Prostate gland (tissue), 2 donors: ENCODE data around the gene ACOX3. TPM values are rescaled to one million over a fixed set of nuclear protein-coding genes. Genes with fewer than 3 reads are reported as not detected.

Experiments used
- DNase-seq: peaks from one replicate; pipeline ENCODE4 v3.0.0-alpha.2; 2019; ENCODE audit warnings: low spot score
- H3K27ac ChIP-seq, 2 donors: fragments of 200-600 bp; sonication (generic); 2 replicates each; pipeline ENCODE4 v1.5.1; 2017 to 2019
- H3K27me3 ChIP-seq: fragments of 200-600 bp; sonication (generic); replicated peaks from 2 replicates; pipeline ENCODE4 v1.5.1; 2019; ENCODE audit not compliant: insufficient read depth
- H3K36me3 ChIP-seq, 2 donors: fragments of 200-600 bp; sonication (generic); 1 replicate in 1 of 2; 2 replicates in 1 of 2; pipeline versions ENCODE4 v1.5.1 to v1.8.1; 2017 to 2019
- H3K4me1 ChIP-seq: fragments of 200-600 bp; sonication (generic); replicated peaks from 2 replicates; pipeline ENCODE4 v1.5.1; 2019
- H3K4me3 ChIP-seq, 2 donors: fragments of 200-600 bp; sonication (generic); 2 replicates each; pipeline ENCODE4 v1.5.1; 2017 to 2019
- H3K9me3 ChIP-seq: fragments of 200-600 bp; sonication (generic); 2 replicates; pipeline ENCODE4 v1.5.1; 2017
- POLR2A ChIP-seq: fragments of 450-650 bp; IDR thresholded peaks from one replicate; pipeline ENCODE4 v1.6.1; 2016; ENCODE audit warnings: antibody characterized with exemption, mild to moderate bottlenecking
- POLR2AphosphoS5 ChIP-seq: sonication (generic); formaldehyde crosslinking; IDR thresholded peaks from one replicate; pipeline ENCODE4 v1.6.1; 2017; ENCODE audit warnings: antibody characterized with exemption
- WGBS: methylation state at CpG from one replicate; pipeline ENCODE4 v1.1.5; 2018; 5-methylcytosine and 5-hydroxymethylcytosine counted together
- intact Hi-C: fragments of 100-400 bp; cut with DNase I; formaldehyde crosslinking; loops from one replicate; pipeline ENCODE4 v1.14.2; 2022
- total RNA-seq, 2 donors: library from RNA; depleted of rRNA; stranded (reverse); fragments of >200 nt; gene quantifications; one replicate each; pipeline ENCODE4 v1.1.0, GENCODE V29; 2016
- TF ChIP-seq, protein P1 (sequence below), 4 experiments: fragments of 200-600 bp in 2 of 4; fragments of 450-650 bp in 2 of 4; sonication (generic) in 2 of 4; IDR thresholded peaks; 1 replicate in 3 of 4; 2 replicates in 1 of 4; pipeline ENCODE4 v1.5.1; 2016 to 2019; ENCODE audit warnings: antibody characterized with exemption in 4 of 4, mild to moderate bottlenecking in 2 of 4, moderate library complexity in 2 of 4

The ACOX3 gene
- total RNA-seq, 2 donors from 2014 or later, result 65.7 to 75.4 TPM

DNA sequence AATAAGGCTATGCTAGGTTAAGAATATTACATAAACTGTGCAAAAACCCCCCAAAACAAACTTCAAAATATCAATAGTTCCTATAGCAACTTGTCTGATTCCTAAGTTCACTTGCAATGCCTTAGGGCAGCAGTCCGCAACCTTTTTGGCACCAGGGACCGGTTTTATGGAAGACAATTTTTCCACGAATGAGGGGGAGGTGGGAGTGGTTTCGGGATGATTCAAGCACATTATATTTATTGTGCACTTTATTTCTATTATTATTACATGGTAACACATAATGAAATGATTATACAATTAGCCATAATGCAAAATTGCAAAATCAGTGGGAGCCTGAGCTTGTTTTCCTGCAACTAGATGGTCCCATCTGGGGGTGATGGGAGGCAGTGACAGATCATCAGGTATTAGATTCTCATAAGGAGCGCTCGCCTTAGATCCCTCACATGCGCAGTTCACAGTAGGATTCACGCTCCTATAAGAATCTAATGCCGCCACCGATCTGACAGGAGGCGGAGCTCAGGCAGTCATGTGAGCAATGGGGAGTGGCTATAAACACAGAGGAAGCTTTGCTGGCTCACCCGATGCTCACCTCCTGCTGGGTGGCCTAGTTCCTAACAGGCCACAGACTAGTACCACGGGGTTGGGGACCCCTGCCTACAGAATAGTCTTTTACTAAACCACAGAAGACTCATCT is 39.7 kb downstream of the ACOX3 start:
- 87% methylated on average over 13 of the region's 13 CpGs for WGBS
- Histone ChIP-seq H3K36me3 (peaks cover 0 to 15% of the 10 kb centered on the region in 2 donors), H3K27ac (no peak overlapping the region), H3K4me3 (no peak overlapping the region), H3K27me3 (no peaks in the 10 kb centered on the region), H3K4me1 (peaks cover 3% of the 10 kb centered on the region), H3K9me3 (no peaks in the 10 kb centered on the region)
- no peak for TF ChIP-seq POLR2A
- TF ChIP-seq, protein P1, sequence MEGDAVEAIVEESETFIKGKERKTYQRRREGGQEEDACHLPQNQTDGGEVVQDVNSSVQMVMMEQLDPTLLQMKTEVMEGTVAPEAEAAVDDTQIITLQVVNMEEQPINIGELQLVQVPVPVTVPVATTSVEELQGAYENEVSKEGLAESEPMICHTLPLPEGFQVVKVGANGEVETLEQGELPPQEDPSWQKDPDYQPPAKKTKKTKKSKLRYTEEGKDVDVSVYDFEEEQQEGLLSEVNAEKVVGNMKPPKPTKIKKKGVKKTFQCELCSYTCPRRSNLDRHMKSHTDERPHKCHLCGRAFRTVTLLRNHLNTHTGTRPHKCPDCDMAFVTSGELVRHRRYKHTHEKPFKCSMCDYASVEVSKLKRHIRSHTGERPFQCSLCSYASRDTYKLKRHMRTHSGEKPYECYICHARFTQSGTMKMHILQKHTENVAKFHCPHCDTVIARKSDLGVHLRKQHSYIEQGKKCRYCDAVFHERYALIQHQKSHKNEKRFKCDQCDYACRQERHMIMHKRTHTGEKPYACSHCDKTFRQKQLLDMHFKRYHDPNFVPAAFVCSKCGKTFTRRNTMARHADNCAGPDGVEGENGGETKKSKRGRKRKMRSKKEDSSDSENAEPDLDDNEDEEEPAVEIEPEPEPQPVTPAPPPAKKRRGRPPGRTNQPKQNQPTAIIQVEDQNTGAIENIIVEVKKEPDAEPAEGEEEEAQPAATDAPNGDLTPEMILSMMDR (IDR thresholded peaks at IDR 0.05), result no peak
- TF ChIP-seq POLR2AphosphoS5, result no peak
- intact Hi-C loops, result loop anchor here (10.0 kb wide), 1 partner anchor 226 kb away; no protein-coding TSS in a partner anchor
- DNase-seq, result no peak

DNA sequence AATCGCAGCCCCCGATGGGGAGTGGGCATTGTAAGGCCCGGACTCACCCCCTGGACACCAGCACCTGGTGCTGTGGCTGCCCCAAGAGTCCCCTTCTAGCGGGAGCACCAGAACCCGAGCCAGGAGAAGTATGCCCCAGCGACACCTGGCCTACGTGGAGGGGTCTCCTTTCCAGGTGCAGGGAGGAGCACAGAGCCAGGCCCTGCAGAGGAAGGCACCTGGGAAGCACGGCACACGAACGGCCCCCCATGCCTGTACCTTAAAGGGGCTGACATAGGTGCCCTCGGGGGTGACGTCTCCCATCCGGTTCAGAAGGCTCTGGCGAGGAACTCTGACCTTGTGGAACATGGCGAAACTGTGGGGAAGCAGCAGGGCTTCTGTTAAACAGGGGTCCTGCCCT is 41.2 kb downstream of the ACOX3 start:
- H3K27me3 ChIP-seq, result no peaks in the 10 kb centered on the region
- no peaks in the 10 kb centered on the region for H3K9me3 ChIP-seq
- no peak for TF ChIP-seq POLR2A
- TF ChIP-seq, protein P1 (IDR thresholded peaks at IDR 0.05), result no peak
- TF ChIP-seq POLR2AphosphoS5, result no peak
- 91% methylated on average over 15 of the region's 15 CpGs for WGBS
- no peak overlapping the region for H3K27ac ChIP-seq
- H3K4me1 ChIP-seq, result peaks cover 5% of the 10 kb centered on the region
- H3K36me3 ChIP-seq, result peaks cover 0 to 9% of the 10 kb centered on the region in 2 donors
- no peak for DNase-seq
- no peak overlapping the region for H3K4me3 ChIP-seq
- intact Hi-C loops, result no loop called here

DNA sequence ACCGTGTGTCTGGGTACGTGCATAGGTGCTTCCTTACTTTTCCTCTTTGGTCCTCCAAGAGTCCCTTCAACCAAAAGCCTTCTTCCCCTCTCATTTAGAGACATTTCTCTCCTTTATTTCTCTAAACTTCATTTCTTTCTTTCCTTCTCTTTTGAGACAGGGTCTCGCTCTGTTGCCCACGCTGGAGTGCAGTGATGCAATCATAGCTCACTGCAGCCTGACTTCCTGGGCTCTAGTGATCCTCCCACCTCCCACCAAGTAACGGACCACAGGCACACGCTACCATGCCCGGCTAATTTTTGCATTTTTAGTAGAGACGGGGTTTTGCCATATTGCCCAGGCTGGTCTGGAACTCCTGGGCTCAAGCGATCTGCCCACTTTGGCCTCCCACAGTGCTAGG is 42.2 kb downstream of the ACOX3 start:
- no peak overlapping the region for H3K4me3 ChIP-seq
- intact Hi-C loops, result no loop called here
- H3K9me3 ChIP-seq, result no peaks in the 10 kb centered on the region
- TF ChIP-seq, protein P1 (IDR thresholded peaks at IDR 0.05), result no peak
- no peak for TF ChIP-seq POLR2A
- TF ChIP-seq POLR2AphosphoS5, result no peak
- DNase-seq, result no peak
- peaks cover 10% of the 10 kb centered on the region for H3K4me1 ChIP-seq
- no peak overlapping the region for H3K27ac ChIP-seq
- H3K27me3 ChIP-seq, result no peaks in the 10 kb centered on the region
- H3K36me3 ChIP-seq, result peaks cover 0 to 9% of the 10 kb centered on the region in 2 donors
- WGBS, result 92% methylated on average over 9 of the region's 9 CpGs

DNA sequence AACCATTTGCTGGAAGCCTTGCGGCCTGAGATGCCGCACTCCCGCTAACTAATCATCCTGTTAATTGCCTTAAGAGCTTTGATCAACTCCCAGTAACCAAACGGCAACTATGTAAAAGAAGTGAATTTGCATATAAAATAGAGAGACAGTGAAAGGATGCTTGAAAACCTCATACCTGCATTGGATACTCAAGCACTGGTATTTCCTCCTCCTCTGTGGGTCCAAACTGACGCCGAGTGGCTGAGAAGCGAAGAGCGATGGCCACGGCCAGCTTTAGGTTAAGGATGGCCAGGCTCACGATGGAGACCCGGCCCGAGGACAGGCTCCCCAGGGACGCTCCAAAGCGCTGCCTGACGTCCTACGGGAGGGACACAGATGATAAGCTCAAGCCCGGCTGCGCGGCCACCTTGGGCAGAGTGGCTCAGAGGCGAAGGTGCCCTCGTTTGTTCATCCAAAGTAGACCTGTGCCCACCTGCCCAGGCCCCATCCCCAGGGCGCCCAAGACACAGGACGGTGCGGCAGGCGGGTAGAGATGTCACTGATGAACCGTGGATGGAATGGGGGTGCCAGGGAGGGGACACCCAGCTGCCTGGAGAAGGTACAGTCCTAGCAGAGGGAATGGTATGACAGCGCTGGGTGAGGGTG is 43.6 kb downstream of the ACOX3 start:
- WGBS, result 93% methylated on average over 27 of the region's 27 CpGs
- H3K27ac ChIP-seq, result no peak overlapping the region
- no peak for DNase-seq

More for the DNA sequence above, 43.6 kb downstream of the ACOX3 start:
- no peak for TF ChIP-seq POLR2A
- no peak for TF ChIP-seq POLR2AphosphoS5
- TF ChIP-seq, protein P1 (IDR thresholded peaks at IDR 0.05), result no peak
- H3K36me3 ChIP-seq, result peaks cover 0 to 9% of the 10 kb centered on the region in 2 donors
- intact Hi-C loops, result no loop called here
- H3K4me1 ChIP-seq, result peaks cover 13% of the 10 kb centered on the region
- H3K9me3 ChIP-seq, result no peaks in the 10 kb centered on the region
- H3K4me3 ChIP-seq, result no peak overlapping the region
- no peaks in the 10 kb centered on the region for H3K27me3 ChIP-seq
